Parathyroid adenoma (tissue), 2 donors: ENCODE results near the gene PLXNA4.

Experiments
- H2AFZ ChIP-seq: fragments of 300-600 bp; sonication (generic); one replicate; pipeline ENCODE4 v1.7.0; 2017; ENCODE audit warnings: antibody characterized with exemption, mild to moderate bottlenecking
- H3K27ac ChIP-seq: fragments of 300-600 bp; sonication (generic); one replicate; pipeline ENCODE4 v1.7.0; 2017
- H3K27me3 ChIP-seq: fragments of 300-600 bp; sonication (generic); one replicate; pipeline ENCODE4 v1.7.0; 2017; ENCODE audit warnings: low read length; ENCODE audit not compliant: control insufficient read depth, insufficient read depth
- H3K36me3 ChIP-seq: fragments of 300-600 bp; sonication (generic); one replicate; pipeline ENCODE4 v1.7.0; 2017; ENCODE audit warnings: low read length; ENCODE audit not compliant: control insufficient read depth, insufficient read depth
- H3K4me1 ChIP-seq: fragments of 300-600 bp; sonication (generic); one replicate; pipeline ENCODE4 v1.7.0; 2017; ENCODE audit warnings: control low read depth
- H3K4me2 ChIP-seq: fragments of 300-600 bp; sonication (generic); one replicate; pipeline ENCODE4 v1.7.0; 2017; ENCODE audit warnings: low read length
- H3K4me3 ChIP-seq: fragments of 300-600 bp; sonication (generic); one replicate; pipeline ENCODE4 v1.7.0; 2017; ENCODE audit warnings: low read depth, low read length
- H3K79me2 ChIP-seq: fragments of 300-600 bp; sonication (generic); one replicate; pipeline ENCODE4 v1.7.0; 2017; ENCODE audit warnings: control low read depth
- H3K9ac ChIP-seq: fragments of 300-600 bp; sonication (generic); one replicate; pipeline ENCODE4 v1.7.0; 2017; ENCODE audit warnings: mild to moderate bottlenecking
- H3K9me3 ChIP-seq: fragments of 300-600 bp; sonication (generic); one replicate; pipeline ENCODE4 v1.7.0; 2017; ENCODE audit warnings: low read length; ENCODE audit not compliant: control insufficient read depth
- TF ChIP-seq, protein P1 (sequence below): fragments of 300-600 bp; sonication (generic); IDR thresholded peaks from one replicate; pipeline ENCODE4 v1.7.0; 2017; ENCODE audit warnings: antibody characterized with exemption, mild to moderate bottlenecking
- donor health status: primary hyperparathyroidism.

Gene PLXNA4

DNA sequence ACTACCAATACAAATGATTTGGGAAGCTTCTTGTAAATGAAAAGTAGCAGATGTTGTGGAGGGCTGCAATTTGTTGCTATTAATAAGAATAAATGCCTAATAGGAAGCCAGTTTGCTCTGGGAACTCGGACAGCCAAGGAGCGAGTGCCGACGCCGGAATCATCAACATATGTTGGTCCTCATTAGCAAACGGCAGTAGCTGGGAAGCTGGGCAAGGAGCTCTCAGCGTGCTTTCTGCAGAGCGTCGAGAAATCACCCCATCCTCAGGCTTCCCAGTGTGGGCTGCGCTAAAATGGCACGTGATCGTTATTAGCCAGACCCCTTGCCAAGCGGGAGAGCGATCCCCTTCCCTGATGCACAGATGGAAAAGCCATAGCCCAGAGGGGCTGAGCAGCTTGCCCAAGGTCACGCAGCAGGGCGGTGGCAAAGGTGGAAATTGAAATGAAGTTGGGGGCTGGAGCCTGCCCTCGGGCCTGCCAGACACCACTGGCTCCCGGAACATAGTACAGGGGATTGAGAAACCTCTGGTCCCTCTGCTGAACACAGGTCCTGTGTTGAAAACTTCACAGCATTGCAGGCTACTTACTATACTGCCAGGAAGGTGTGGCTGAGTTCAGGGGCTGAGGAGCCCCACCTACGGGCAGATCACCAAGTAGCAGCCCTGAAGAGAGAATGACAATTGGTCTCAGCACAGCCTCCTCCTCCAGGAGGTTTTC is 326.9 kb downstream of the PLXNA4 start:
- H3K9me3 ChIP-seq, result no peaks in the 10 kb centered on the region
- H3K4me3 ChIP-seq, result no peak overlapping the region
- no peaks in the 10 kb centered on the region for H3K4me1 ChIP-seq
- H3K4me2 ChIP-seq, result no peak overlapping the region
- no peak overlapping the region for H3K27ac ChIP-seq
- TF ChIP-seq, protein P1, sequence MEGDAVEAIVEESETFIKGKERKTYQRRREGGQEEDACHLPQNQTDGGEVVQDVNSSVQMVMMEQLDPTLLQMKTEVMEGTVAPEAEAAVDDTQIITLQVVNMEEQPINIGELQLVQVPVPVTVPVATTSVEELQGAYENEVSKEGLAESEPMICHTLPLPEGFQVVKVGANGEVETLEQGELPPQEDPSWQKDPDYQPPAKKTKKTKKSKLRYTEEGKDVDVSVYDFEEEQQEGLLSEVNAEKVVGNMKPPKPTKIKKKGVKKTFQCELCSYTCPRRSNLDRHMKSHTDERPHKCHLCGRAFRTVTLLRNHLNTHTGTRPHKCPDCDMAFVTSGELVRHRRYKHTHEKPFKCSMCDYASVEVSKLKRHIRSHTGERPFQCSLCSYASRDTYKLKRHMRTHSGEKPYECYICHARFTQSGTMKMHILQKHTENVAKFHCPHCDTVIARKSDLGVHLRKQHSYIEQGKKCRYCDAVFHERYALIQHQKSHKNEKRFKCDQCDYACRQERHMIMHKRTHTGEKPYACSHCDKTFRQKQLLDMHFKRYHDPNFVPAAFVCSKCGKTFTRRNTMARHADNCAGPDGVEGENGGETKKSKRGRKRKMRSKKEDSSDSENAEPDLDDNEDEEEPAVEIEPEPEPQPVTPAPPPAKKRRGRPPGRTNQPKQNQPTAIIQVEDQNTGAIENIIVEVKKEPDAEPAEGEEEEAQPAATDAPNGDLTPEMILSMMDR, result no peak
- H3K27me3 ChIP-seq, result no peaks in the 10 kb centered on the region
- no peak overlapping the region for H3K9ac ChIP-seq
- H2AFZ ChIP-seq, result no peak overlapping the region
- no peaks in the 10 kb centered on the region for H3K36me3 ChIP-seq
- H3K79me2 ChIP-seq, result no peaks in the 10 kb centered on the region

DNA sequence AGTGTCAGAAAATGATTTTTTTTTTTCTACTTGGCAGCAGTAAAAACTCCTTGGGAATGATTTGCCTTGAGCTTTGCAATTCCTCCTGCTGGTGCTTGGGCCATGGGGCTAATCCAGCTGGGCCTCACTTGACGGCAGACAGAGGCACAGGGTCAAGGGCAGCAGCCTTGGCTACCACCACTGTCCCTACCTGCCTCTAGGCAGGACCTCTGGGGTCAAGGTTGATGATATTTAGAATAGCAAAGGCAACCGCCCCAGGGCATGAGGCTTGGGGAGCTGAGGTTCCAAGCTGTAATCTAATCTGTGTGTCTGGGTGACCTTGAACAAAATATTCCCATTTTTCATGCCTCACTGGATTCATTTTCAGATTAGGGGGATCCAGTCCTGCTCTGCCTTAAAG is 327.4 kb downstream of the PLXNA4 start:
- H3K79me2 ChIP-seq, result no peaks in the 10 kb centered on the region
- H3K27ac ChIP-seq, result no peak overlapping the region
- H3K4me3 ChIP-seq, result no peak overlapping the region
- H2AFZ ChIP-seq, result no peak overlapping the region
- H3K9ac ChIP-seq, result no peak overlapping the region
- no peaks in the 10 kb centered on the region for H3K9me3 ChIP-seq
- H3K36me3 ChIP-seq, result no peaks in the 10 kb centered on the region
- H3K4me1 ChIP-seq, result no peaks in the 10 kb centered on the region
- TF ChIP-seq, protein P1, result no peak
- no peaks in the 10 kb centered on the region for H3K27me3 ChIP-seq
- no peak overlapping the region for H3K4me2 ChIP-seq

DNA sequence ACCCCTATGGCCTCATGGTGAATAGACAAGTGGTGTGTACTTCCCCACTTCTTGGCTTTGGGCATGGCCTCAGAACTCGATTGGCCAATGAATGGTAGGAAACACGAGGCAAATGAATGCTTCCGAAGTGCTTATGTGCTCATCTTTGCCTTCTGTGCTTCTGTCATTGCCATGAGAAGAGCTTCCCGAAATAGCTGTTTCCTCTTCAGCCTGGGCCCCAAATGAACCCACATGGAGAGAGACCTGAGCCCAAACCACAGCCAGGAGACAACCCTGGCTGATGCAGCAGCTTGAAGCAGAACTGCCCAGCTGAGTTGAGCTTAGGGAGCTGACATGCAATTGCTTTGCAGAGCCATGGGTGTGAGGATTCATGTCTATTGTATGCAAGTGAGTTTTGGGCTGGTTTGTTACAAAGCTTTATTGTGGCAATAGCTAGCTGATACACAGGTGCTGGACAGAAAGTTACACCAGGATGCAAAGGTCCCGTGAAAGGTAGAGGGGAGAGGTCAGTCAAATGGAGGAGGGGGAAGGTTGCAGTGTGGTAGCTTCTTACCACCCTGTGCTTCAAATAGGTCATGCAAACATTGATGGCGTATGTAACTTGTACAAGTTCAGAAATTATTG is 328.2 kb downstream of the PLXNA4 start:
- no peaks in the 10 kb centered on the region for H3K36me3 ChIP-seq
- TF ChIP-seq, protein P1, result no peak
- H3K79me2 ChIP-seq, result no peaks in the 10 kb centered on the region
- no peak overlapping the region for H3K9ac ChIP-seq
- no peaks in the 10 kb centered on the region for H3K27me3 ChIP-seq
- no peak overlapping the region for H3K27ac ChIP-seq
- H3K4me1 ChIP-seq, result no peaks in the 10 kb centered on the region
- no peak overlapping the region for H3K4me3 ChIP-seq
- H3K9me3 ChIP-seq, result no peaks in the 10 kb centered on the region
- no peak overlapping the region for H3K4me2 ChIP-seq
- no peak overlapping the region for H2AFZ ChIP-seq

GRCh38 chr7:132246591-132246990 is 329.7 kb downstream of the PLXNA4 start:
- H3K27ac ChIP-seq, result no peak overlapping the region
- H3K79me2 ChIP-seq, result no peaks in the 10 kb centered on the region
- no peak overlapping the region for H3K4me3 ChIP-seq
- H3K4me2 ChIP-seq, result no peak overlapping the region
- TF ChIP-seq, protein P1, result no peak
- H2AFZ ChIP-seq, result no peak overlapping the region
- no peaks in the 10 kb centered on the region for H3K27me3 ChIP-seq
- no peaks in the 10 kb centered on the region for H3K36me3 ChIP-seq
- H3K9ac ChIP-seq, result no peak overlapping the region
- H3K9me3 ChIP-seq, result no peaks in the 10 kb centered on the region
- no peaks in the 10 kb centered on the region for H3K4me1 ChIP-seq

DNA sequence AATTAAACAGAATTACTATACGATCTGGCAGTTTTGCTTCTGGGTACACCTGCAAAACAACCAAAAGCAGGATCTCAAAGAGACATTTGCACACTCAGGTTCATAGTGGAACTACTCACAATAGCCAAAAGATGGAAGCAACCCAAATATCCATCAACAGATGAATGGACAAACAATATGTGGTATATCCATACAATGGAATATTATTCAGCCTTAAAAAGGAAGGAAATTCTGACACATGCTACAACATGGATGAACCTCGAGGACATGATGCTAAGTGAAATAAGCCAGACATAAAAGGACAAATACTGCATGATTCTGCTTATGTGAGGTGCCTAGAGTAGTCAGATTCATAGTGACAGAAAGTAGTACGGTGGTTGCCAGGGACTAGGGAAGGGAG is 330.7 kb downstream of the PLXNA4 start:
- Histone ChIP-seq H3K4me2 (no peak overlapping the region), H3K27ac (no peak overlapping the region), H3K9ac (no peak overlapping the region), H3K4me3 (no peak overlapping the region), H3K4me1 (no peaks in the 10 kb centered on the region), H3K27me3 (no peaks in the 10 kb centered on the region), H3K9me3 (no peaks in the 10 kb centered on the region), H3K79me2 (no peaks in the 10 kb centered on the region), H3K36me3 (no peaks in the 10 kb centered on the region), H2AFZ (no peak overlapping the region)
- TF ChIP-seq, protein P1, result no peak
